K562 (cell line): ENCODE measurements around the gene PHC3. TPM values are rescaled to one million over a fixed set of nuclear protein-coding genes. Genes with fewer than 3 reads are reported as not detected.
A peak's percentile ranks its signal among the peaks of the same experiment; 100 is the strongest.

Source experiments
- BCLAF1 ChIP-seq, 2 experiments: fragments of 450-650 bp in 1 of 2; IDR thresholded peaks; 2 replicates each; pipeline ENCODE4 v1.6.1; 2011 to 2017; ENCODE audit warnings: low read depth in 2 of 2, antibody characterized with exemption in 1 of 2, borderline replicate concordance in 1 of 2, low read length in 1 of 2, mild to moderate bottlenecking in 1 of 2, mixed read lengths in 1 of 2; ENCODE audit not compliant: control insufficient read depth in 1 of 2
- C11orf30 ChIP-seq: fragments of 450-650 bp; IDR thresholded peaks from 2 replicates; pipeline ENCODE4 v1.6.1; 2016; ENCODE audit warnings: low read depth, mild to moderate bottlenecking
- CBX8 ChIP-seq: fragments of 200-600 bp; sonication (generic); IDR thresholded peaks from 2 replicates; pipeline ENCODE4 v1.6.1; 2012; ENCODE audit warnings: borderline replicate concordance, mixed run types, low read depth, mild to moderate bottlenecking, moderate library complexity, mixed read lengths, low read length, control low read depth, inconsistent platforms; ENCODE audit not compliant: poor library complexity, severe bottlenecking; ENCODE audit errors: extremely low read depth
- CEBPG ChIP-seq, 3 experiments: fragments of 200-800 bp in 1 of 3; sonication (Bioruptor generic) in 1 of 3; sonication (generic) in 1 of 3; formaldehyde crosslinking in 1 of 3; IDR thresholded peaks in 2 of 3; conservative IDR thresholded peaks in 1 of 3; 2 replicates each; pipeline versions ENCODE4 v1.6.1 to v1.8.0; 2016 to 2022; ENCODE audit warnings: missing compliant biosample characterization in 2 of 3, missing genetic modification characterization in 2 of 3, mild to moderate bottlenecking in 1 of 3, missing genetic modification reagents in 1 of 3
- CREB3L1 ChIP-seq: fragments of 450-650 bp; IDR thresholded peaks from 2 replicates; pipeline ENCODE4 v1.6.1; 2014; ENCODE audit warnings: low read depth, mild to moderate bottlenecking, moderate library complexity, borderline replicate concordance
- CTCF ChIP-seq, 3 experiments: IDR thresholded peaks in 2 of 3; conservative IDR thresholded peaks in 1 of 3; 2 replicates each; pipeline ENCODE4 v1.5.1; 2011 to 2012; ENCODE audit warnings: low read length in 3 of 3, mild to moderate bottlenecking in 3 of 3, control low read depth in 2 of 3, improper control_type of control experiment in 1 of 3, inconsistent platforms in 1 of 3, low read depth in 1 of 3, mixed read lengths in 1 of 3, moderate library complexity in 1 of 3; ENCODE audit not compliant: insufficient read depth in 2 of 3
- E2F4 ChIP-seq: sonication (generic); formaldehyde crosslinking; IDR thresholded peaks from 2 replicates; pipeline ENCODE4 v1.8.0; 2022; ENCODE audit warnings: mild to moderate bottlenecking, low read depth, missing genetic modification reagents
- FOXP4 ChIP-seq: sonication (generic); formaldehyde crosslinking; IDR thresholded peaks from 2 replicates; pipeline ENCODE4 v1.8.0; 2022; ENCODE audit warnings: mild to moderate bottlenecking, missing genetic modification reagents, borderline replicate concordance
- KLF6 ChIP-seq: fragments of 250-450 bp; sonication (Bioruptor Pico); IDR thresholded peaks from 2 replicates; pipeline ENCODE4 v1.4.0; 2020; ENCODE audit warnings: mild to moderate bottlenecking, moderate library complexity, borderline replicate concordance
- MIER1 ChIP-seq: fragments of 450-650 bp; IDR thresholded peaks from 2 replicates; pipeline ENCODE4 v1.6.1; 2016; ENCODE audit warnings: antibody characterized with exemption, mild to moderate bottlenecking, low read depth
- NFIC ChIP-seq: fragments of 450-650 bp; IDR thresholded peaks from 2 replicates; pipeline ENCODE4 v1.6.1; 2017; ENCODE audit warnings: mild to moderate bottlenecking, inconsistent platforms
- NR2C2 ChIP-seq, 2 experiments: fragments of 200-800 bp in 1 of 2; sonication (Bioruptor generic) in 1 of 2; sonication (generic) in 1 of 2; formaldehyde crosslinking in 1 of 2; IDR thresholded peaks; 2 replicates each; pipeline versions ENCODE4 v1.6.1 to v1.8.0; 2016 to 2022; ENCODE audit warnings: mild to moderate bottlenecking in 1 of 2, missing compliant biosample characterization in 1 of 2, missing genetic modification characterization in 1 of 2, missing genetic modification reagents in 1 of 2
- RAD51 ChIP-seq: fragments of 450-650 bp; IDR thresholded peaks from 2 replicates; pipeline ENCODE4 v1.7.1; 2016; ENCODE audit warnings: low read depth, mild to moderate bottlenecking, borderline replicate concordance
- RB1 ChIP-seq: fragments of 450-650 bp; IDR thresholded peaks from 2 replicates; pipeline ENCODE4 v1.6.1; 2017; ENCODE audit warnings: low read depth, mild to moderate bottlenecking
- ZNF12 ChIP-seq: sonication (generic); formaldehyde crosslinking; IDR thresholded peaks from 2 replicates; pipeline ENCODE4 v1.4.0; 2020; ENCODE audit warnings: mild to moderate bottlenecking, missing genetic modification reagents
- ZNF184 ChIP-seq: sonication (generic); formaldehyde crosslinking; IDR thresholded peaks from 2 replicates; pipeline ENCODE4 v1.5.0; 2020; ENCODE audit warnings: missing genetic modification reagents
- polyA plus RNA-seq, 8 experiments: library from polyadenylated mRNA; depleted of rRNA in 4 of 8; stranded (reverse) in 5 of 8; unstranded in 3 of 8; fragments of >200 nt; fragmentation: Nextera tagmentation in 2 of 8; fragmentation: Illumina TruSeq in 1 of 8; extraction: Ambion mirVana in 2 of 8; extraction: Trizol in 1 of 8; gene quantifications; 2 replicates each; pipeline versions ENCODE4 v1.2.1 to v1.2.3, GENCODE V29; 2011 to 2014; ENCODE audit warnings: inconsistent platforms in 1 of 8, missing spikeins in 1 of 8
- total RNA-seq, 7 experiments: library from RNA; depleted of rRNA in 6 of 7; stranded (reverse); fragments of >200 nt in 6 of 7; fragmentation: Illumina TruSeq in 2 of 7; extraction: Trizol in 2 of 7; gene quantifications; 2 replicates each; pipeline versions ENCODE4 v1.2.1 to v1.2.3, GENCODE V29; 2011 to 2021; ENCODE audit warnings: low replicate concordance in 1 of 7

Gene PHC3
- total and polyA plus RNA-seq, 9 of the 15 experiments (the other 6 are each of a cell fraction or from before 2014, with no cell fraction given) = 3.1 to 21.6 (median 10.5) TPM

GRCh38 chr3:170132335-170132734 is 49.2 kb downstream of the PHC3 start (continued):
- TF ChIP-seq BCLAF1 (IDR thresholded peaks at IDR 0.05; ENCODE audit: borderline replicate concordance in 1 of 2, control insufficient read depth in 1 of 2, low read depth in 2 of 2, low read length in 1 of 2) (no peak), NFIC (no peak), FOXP4 (CRISPR knock-in tag) (no peak), CEBPG (CRISPR knock-in tag; IDR thresholded peaks at IDR 0.05) (no peak), CEBPG (tag; conservative IDR thresholded peaks at IDR 0.05 in 1 of 2, IDR thresholded peaks at IDR 0.05 in 1 of 2) (no peak), MIER1 (no peak), NR2C2 (CRISPR knock-in tag; IDR thresholded peaks at IDR 0.05) (no peak), NR2C2 (tag; IDR thresholded peaks at IDR 0.05) (peak; percentile 55), RB1 (0 out of 2 replicates have a peak, but pooled peaks have one; percentile 16), RAD51 (peak; percentile 24; the same call in 1 of the 2 replicates), CBX8 (no peak), KLF6 (CRISPR knock-in tag) (peak; percentile 21; the same call in 1 of the 2 replicates), E2F4 (CRISPR knock-in tag) (no peak), C11orf30 (no peak), CREB3L1 (no peak; the same call in 1 of the 2 replicates), CTCF (IDR thresholded peaks at IDR 0.05 in 2 of 3, conservative IDR thresholded peaks at IDR 0.05 in 1 of 3; ENCODE audit: insufficient read depth in 2 of 3, low read depth in 1 of 3, low read length in 3 of 3) (no peak), ZNF12 (CRISPR knock-in tag) (no peak), ZNF184 (CRISPR knock-in tag) (no peak)
